Aorta (tissue), 5 donors: ENCODE measurements around the gene GAL. TPM values are rescaled to one million over a fixed set of nuclear protein-coding genes. Genes with fewer than 3 reads are reported as not detected.

ENCODE experiments used
- ATAC-seq: fragments of 200-7000 bp; cut with Tn5 transposase; one replicate; pipeline ENCODE4 v1.9.1; 2022; ENCODE audit warnings: moderate library complexity; ENCODE audit not compliant: low FRiP score
- DNase-seq, 2 donors: peaks; one replicate each; pipeline ENCODE4 v3.0.0-alpha.2; 2020
- H3K27ac ChIP-seq, 2 donors: one replicate each; pipeline ENCODE4 v1.5.1; 2013; ENCODE audit warnings: low read length in 2 of 2, mild to moderate bottlenecking in 2 of 2, moderate library complexity in 2 of 2, control low read depth in 1 of 2, inconsistent platforms in 1 of 2, low read depth in 1 of 2
- H3K27me3 ChIP-seq, 2 donors: one replicate each; pipeline ENCODE4 v1.6.1; 2013; ENCODE audit warnings: control low read depth in 1 of 2, low read length in 1 of 2, mild to moderate bottlenecking in 1 of 2, moderate library complexity in 1 of 2; ENCODE audit not compliant: insufficient read depth in 2 of 2, control insufficient read depth in 1 of 2
- H3K36me3 ChIP-seq, 2 donors: one replicate each; pipeline ENCODE4 v1.6.1; 2013; ENCODE audit warnings: control low read depth in 1 of 2, low read length in 1 of 2, mild to moderate bottlenecking in 1 of 2; ENCODE audit not compliant: insufficient read depth in 2 of 2, control insufficient read depth in 1 of 2
- H3K4me1 ChIP-seq, 2 donors: one replicate each; pipeline ENCODE4 v1.6.1; 2013; ENCODE audit warnings: low read length in 2 of 2, control low read depth in 1 of 2, mild to moderate bottlenecking in 1 of 2, moderate library complexity in 1 of 2; ENCODE audit not compliant: insufficient read depth in 2 of 2, control insufficient read depth in 1 of 2
- H3K4me3 ChIP-seq, 2 donors: one replicate each; pipeline ENCODE4 v1.5.1; 2013; ENCODE audit warnings: low read length in 2 of 2, control low read depth in 1 of 2, mild to moderate bottlenecking in 1 of 2
- H3K9me3 ChIP-seq: one replicate; pipeline ENCODE4 v1.6.1; 2013; ENCODE audit warnings: mild to moderate bottlenecking, low read length; ENCODE audit not compliant: control insufficient read depth
- WGBS, 2 donors: extraction: QIAGEN DNeasy Blood & Tissue Kit; methylation state at CpG; one replicate each; pipeline ENCODE4 v1.1.7; 2013; 5-methylcytosine and 5-hydroxymethylcytosine counted together
- intact Hi-C, 2 donors: fragments of 100-400 bp; cut with DNase I; formaldehyde crosslinking; loops; one replicate each; pipeline versions ENCODE4 v1.14.2 to v1.15.0; 2022
- polyA plus RNA-seq, 2 donors: library from polyadenylated mRNA; stranded (reverse); fragments of 200-250 nt; gene quantifications; one replicate each; pipeline ENCODE4 v1.2.3, GENCODE V29; 2013
- total RNA-seq, 2 donors: library from RNA; stranded (reverse); fragmentation: NEBNext Ultra II Directional; extraction: Animal tissue kit (Norgen Biotek cat#: 25700); gene quantifications; one replicate each; pipeline ENCODE4 v1.2.1, GENCODE V29; 2021
- donor health status: healthy with polysubstance abuse.
- donor health status: Bipolar disorder and iron deficiency.
- donor health status: DM: no; HTN: no; CAD: no.
- donor health status: DM: no; HTN: no; CAD: no.
- donor health status: DM: yes; HTN: yes; CAD: no.

GAL gene
- total and polyA plus RNA-seq, 4 donors, result 0.50 TPM; not detected in 3

- intact Hi-C loops, result no loop called here
- H3K27ac ChIP-seq, result no peak overlapping the region
- H3K4me1 ChIP-seq, result no peaks in the 10 kb centered on the region
- DNase-seq, result no peak
- WGBS, 2 donors, result 80% methylated on average over 8 of the region's 8 CpGs
- no peak for ATAC-seq
- no peaks in the 10 kb centered on the region for H3K27me3 ChIP-seq
- H3K4me3 ChIP-seq, result no peak overlapping the region
- no peaks in the 10 kb centered on the region for H3K36me3 ChIP-seq
- peaks cover 3% of the 10 kb centered on the region for H3K9me3 ChIP-seq
These were observed 28.5 kb upstream of the GAL start for GRCh38 chr11:68655806-68656205.

DNA sequence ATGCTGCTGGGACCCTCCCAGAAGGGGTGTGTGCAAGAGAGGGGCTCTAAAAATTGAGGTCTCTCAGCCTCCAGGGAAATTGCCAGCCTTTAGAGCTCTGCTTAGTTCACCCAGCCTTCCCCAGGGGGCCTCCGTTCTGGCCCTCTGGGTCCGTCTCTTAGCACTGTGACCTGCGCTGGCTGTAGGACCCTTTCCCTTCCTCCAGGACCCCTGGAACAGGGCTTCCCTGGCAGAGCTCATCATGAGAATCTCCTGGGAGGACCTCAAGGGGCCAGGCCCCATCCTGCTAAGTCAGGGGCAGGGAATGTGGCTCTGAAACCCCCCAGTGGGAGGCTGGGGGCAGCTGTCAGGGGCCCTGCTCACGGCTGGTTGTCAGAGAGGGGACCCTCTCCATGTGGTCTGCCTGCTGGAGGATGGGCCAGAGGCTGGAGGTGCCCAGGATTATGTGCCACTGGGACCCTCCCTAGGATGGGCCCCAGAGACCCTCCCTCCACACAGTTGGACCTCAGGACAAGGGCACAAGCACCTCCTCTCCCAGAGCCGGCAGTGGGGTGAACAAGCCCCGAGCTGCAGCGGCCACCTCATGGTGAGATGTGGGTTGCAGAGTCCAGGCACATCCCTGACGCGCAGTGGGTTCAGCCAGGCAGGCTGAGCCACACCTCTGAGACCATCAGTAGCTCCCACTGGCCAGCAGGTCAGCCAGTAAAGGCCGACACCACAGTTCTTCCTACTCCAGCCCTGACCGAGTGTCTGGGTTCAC, 27.1 kb upstream of the GAL start:
- peaks cover 3% of the 10 kb centered on the region for H3K9me3 ChIP-seq
- DNase-seq (no peak), ATAC-seq (no peak)
- H3K36me3 ChIP-seq, result no peaks in the 10 kb centered on the region
- no peak overlapping the region for H3K27ac ChIP-seq
- WGBS, 2 donors, result 95% methylated on average over 11 of the region's 11 CpGs
- no peak overlapping the region for H3K4me3 ChIP-seq
- no peaks in the 10 kb centered on the region for H3K4me1 ChIP-seq
- H3K27me3 ChIP-seq, result no peaks in the 10 kb centered on the region
- intact Hi-C loops, result no loop called here

GRCh38 chr11:68658097-68658496, 26.2 kb upstream of the GAL start:
- Histone ChIP-seq H3K27ac (no peak overlapping the region), H3K27me3 (no peaks in the 10 kb centered on the region), H3K4me3 (no peak overlapping the region), H3K36me3 (no peaks in the 10 kb centered on the region), H3K9me3 (peaks cover 3% of the 10 kb centered on the region), H3K4me1 (no peaks in the 10 kb centered on the region)
- DNase-seq (no peak), ATAC-seq (no peak)
- intact Hi-C loops, result no loop called here
- WGBS, 2 donors, result 96% methylated on average over 8 of the region's 8 CpGs

DNA sequence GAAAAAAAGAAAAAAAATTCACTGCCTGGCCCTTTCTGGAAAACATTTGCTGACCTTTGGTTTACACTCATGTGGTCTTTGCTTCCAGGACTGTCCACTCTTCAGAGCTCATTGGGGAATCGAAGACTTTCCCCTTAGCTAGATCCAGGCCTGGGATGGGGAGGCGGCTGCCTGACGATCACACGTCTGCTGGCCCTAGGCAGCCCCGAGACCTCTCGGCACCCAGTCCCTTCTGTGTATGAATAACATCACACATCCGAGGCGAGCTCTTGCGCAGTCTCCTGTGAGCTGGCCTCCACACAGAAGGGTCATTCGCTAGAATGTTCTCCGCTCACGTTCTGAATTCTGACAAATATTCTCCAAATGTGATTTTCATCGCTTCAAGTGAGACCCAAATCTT, 25.7 kb upstream of the GAL start:
- no peak for ATAC-seq
- no peak for DNase-seq
- intact Hi-C loops, result no loop called here
- H3K4me1 ChIP-seq, result no peaks in the 10 kb centered on the region
- no peaks in the 10 kb centered on the region for H3K36me3 ChIP-seq
- no peaks in the 10 kb centered on the region for H3K27me3 ChIP-seq
- peaks cover 3% of the 10 kb centered on the region for H3K9me3 ChIP-seq
- no peak overlapping the region for H3K4me3 ChIP-seq
- no peak overlapping the region for H3K27ac ChIP-seq
- 87 to 88% methylated on average over 13 of the region's 13 CpGs for WGBS, 2 donors

- DNase-seq, result peak in 1 of 2 donors; percentile 68
- no peaks in the 10 kb centered on the region for H3K4me1 ChIP-seq
- intact Hi-C loops, result no loop called here
These were observed 25.0 kb upstream of the GAL start for GRCh38 chr11:68659158-68659921.

GRCh38 chr11:68660066-68660810, 24.1 kb upstream of the GAL start:
- Histone ChIP-seq H3K4me1 (no peaks in the 10 kb centered on the region), H3K9me3 (peaks cover 2% of the 10 kb centered on the region), H3K27me3 (no peaks in the 10 kb centered on the region), H3K27ac (no peak overlapping the region), H3K36me3 (no peaks in the 10 kb centered on the region), H3K4me3 (no peak overlapping the region)
- intact Hi-C loops, result no loop called here
- ATAC-seq, result no peak
- DNase-seq, result no peak
- WGBS, 2 donors, result 92 to 94% methylated on average over 18 of the region's 18 CpGs

More at GRCh38 chr11:68659158-68659921, 25.0 kb upstream of the GAL start:
- H3K27me3 ChIP-seq, result no peaks in the 10 kb centered on the region
- no peaks in the 10 kb centered on the region for H3K36me3 ChIP-seq
- H3K4me3 ChIP-seq, result no peak overlapping the region
- H3K27ac ChIP-seq, result no peak overlapping the region
- H3K9me3 ChIP-seq, result peaks cover 3% of the 10 kb centered on the region
- peak; percentile 45 for ATAC-seq
- WGBS, 2 donors, result 59 to 63% methylated on average over 22 of the region's 22 CpGs

DNA sequence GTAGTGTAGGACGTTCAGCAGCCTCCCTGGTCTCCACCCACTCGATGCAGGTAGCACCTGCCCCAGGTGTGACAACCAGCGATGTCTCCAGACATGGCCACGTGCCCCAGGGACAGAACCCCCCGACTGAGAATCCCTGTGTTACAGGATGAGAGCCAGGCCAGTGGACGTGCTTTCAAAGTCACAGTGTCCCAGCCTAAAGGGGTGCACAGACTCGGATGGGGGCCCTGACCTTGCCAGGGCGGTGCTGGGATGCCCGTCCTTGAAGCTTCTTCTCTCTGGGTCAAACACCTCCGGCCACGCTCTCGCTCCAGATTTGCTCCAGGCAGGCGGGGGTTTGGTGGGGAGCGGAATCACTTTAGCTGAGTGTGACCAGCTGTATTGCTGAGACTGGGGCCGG, 23.3 kb upstream of the GAL start:
- no peak for ATAC-seq
- intact Hi-C loops, result no loop called here
- DNase-seq, result no peak
- 82 to 91% methylated on average over 15 of the region's 15 CpGs for WGBS, 2 donors
- Histone ChIP-seq H3K36me3 (no peaks in the 10 kb centered on the region), H3K4me3 (no peak overlapping the region), H3K9me3 (no peaks in the 10 kb centered on the region), H3K4me1 (no peaks in the 10 kb centered on the region), H3K27ac (no peak overlapping the region), H3K27me3 (no peaks in the 10 kb centered on the region)

GRCh38 chr11:68661697-68662603, 22.4 kb upstream of the GAL start:
- Histone ChIP-seq H3K4me3 (no peak overlapping the region), H3K27me3 (no peaks in the 10 kb centered on the region), H3K36me3 (no peaks in the 10 kb centered on the region), H3K9me3 (no peaks in the 10 kb centered on the region), H3K4me1 (no peaks in the 10 kb centered on the region), H3K27ac (no peak overlapping the region)
- 73 to 83% methylated on average over 18 of the region's 18 CpGs for WGBS, 2 donors
- no peak for ATAC-seq
- intact Hi-C loops, result no loop called here
- DNase-seq, result peak in 1 of 2 donors; percentile 62
